ENCODE results near the gene FUT7.

The FUT7 gene

DNA sequence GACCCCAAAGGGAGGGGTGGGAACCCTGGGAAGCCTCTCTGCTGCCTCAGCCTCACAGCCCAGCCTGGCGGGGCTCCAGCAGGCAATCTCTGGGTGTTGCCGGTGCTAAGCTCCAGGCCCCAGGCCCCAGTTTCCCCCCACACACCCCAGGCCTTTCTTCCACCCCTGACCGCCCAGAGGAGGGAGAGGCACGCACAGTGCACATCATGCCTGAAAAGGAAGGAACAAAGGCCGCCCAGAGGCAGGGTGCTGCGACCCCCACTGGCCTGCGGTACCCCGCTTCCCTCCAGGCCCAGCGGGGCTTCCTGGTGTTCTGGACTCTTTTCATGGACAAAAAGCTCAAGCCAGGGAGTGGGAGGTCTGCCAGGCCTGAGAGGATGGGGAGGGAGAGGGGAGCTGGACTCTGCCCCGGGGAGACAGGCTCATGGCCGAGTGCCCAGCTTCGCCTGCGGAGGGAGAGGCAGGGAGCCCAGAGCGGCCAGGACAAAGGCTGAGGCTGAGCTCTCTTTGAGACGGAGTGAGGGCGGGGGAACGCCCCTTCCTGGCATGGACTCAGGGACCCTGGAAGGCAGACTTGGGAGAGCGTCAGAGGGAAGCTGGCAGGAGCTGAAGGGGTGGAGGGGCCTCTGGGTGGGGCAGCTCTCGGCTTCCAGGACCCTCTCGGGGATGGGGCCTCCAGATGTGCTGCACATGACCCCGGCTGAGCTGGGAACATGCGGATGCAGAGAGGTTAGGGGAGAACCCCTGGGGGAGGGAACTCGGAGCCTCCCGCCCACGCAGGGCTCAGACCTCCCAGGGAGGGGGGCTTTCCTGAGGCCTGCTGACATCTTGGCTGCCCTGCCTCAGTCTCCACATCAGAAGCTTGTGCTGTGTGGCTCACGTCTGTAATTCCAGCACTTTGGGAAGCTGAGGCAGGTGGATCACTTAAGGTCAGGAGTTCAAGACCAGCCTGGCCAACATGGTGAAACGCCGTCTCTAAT, 23.8 kb upstream of the FUT7 start:
- TF ChIP-seq, protein P1, sequence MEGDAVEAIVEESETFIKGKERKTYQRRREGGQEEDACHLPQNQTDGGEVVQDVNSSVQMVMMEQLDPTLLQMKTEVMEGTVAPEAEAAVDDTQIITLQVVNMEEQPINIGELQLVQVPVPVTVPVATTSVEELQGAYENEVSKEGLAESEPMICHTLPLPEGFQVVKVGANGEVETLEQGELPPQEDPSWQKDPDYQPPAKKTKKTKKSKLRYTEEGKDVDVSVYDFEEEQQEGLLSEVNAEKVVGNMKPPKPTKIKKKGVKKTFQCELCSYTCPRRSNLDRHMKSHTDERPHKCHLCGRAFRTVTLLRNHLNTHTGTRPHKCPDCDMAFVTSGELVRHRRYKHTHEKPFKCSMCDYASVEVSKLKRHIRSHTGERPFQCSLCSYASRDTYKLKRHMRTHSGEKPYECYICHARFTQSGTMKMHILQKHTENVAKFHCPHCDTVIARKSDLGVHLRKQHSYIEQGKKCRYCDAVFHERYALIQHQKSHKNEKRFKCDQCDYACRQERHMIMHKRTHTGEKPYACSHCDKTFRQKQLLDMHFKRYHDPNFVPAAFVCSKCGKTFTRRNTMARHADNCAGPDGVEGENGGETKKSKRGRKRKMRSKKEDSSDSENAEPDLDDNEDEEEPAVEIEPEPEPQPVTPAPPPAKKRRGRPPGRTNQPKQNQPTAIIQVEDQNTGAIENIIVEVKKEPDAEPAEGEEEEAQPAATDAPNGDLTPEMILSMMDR (IDR thresholded peaks at IDR 0.05) = no peak

DNA sequence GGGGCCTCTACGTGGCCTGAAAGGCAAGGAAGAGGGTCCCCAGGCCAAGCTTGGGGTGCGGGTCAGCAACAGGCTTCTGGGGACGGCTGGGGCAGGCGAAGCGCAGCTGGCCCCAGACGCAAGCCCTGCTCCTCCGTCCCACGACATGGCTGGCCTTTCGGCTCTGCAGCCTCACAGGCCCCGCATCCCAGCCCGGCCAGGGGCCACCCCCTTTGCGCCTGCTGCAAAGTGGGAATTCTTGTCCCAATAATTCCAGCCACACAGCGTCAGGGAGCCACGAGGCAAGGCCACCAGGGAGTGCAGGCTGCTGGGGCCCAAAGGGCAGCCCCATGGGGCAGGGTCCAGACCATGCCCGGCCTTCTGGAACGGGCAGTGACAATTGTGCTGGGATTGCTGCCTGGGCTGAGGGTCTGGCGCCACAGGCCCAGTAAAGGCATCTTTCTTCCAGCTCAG, 23.1 kb upstream of the FUT7 start:
- TF ChIP-seq, protein P1 (IDR thresholded peaks at IDR 0.05) = no peak

DNA sequence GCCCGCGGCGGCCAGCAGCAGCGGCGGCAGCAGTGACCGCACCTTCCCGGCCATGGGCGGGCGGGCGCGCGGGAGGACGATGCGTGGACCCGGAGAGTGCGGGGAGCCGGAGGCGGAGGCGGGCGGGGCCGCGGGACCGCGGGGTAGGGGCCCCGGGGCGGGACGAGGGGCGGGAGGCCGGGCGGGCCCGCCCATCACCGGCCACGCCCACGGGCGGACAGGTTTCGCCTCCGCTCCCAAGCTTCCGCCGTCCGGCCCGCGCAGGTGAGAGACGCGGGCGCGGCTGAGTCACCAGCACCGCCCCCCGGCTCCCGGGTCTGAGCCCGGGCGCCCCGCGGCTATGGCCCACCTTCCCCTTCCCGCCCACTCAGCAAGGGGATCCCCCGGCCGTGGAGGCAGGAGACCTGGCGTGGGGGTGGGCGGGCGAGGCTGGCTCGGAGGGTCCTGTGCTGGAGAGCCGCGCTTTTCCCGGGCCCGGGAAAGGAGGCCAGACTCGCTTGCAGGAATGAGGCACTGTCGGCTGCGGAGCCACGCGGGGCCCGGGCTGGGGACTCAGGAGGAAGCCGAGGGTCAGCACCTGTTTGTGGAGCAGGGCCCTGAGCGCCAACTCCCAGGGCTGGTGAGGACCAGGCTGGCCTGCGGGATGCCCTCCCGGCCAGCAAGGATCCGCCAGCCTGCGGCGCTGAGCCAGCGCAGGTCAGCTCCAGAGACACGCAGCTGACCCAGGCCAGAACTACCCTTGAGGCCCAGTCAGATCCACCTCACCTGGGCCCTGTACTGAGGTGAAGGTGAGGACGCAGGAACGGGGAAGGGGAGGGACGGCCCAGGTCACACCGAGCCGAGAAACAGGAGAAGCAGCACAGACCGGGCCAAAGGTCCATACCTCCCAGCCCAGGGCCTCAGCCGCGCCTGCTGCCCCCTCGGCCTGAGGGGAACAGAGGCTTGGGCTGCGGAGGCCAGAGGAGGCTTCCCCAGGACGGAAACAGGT, 22.4 kb upstream of the FUT7 start, which contains the start of gene ENTPD2:
TSS of gene ENTPD2 (minus strand) at position 118 of the 988 bp plus-strand sequence. CDS start at position 54, 64 bp downstream.
- TF ChIP-seq, protein P1 (IDR thresholded peaks at IDR 0.05) = no peak

DNA sequence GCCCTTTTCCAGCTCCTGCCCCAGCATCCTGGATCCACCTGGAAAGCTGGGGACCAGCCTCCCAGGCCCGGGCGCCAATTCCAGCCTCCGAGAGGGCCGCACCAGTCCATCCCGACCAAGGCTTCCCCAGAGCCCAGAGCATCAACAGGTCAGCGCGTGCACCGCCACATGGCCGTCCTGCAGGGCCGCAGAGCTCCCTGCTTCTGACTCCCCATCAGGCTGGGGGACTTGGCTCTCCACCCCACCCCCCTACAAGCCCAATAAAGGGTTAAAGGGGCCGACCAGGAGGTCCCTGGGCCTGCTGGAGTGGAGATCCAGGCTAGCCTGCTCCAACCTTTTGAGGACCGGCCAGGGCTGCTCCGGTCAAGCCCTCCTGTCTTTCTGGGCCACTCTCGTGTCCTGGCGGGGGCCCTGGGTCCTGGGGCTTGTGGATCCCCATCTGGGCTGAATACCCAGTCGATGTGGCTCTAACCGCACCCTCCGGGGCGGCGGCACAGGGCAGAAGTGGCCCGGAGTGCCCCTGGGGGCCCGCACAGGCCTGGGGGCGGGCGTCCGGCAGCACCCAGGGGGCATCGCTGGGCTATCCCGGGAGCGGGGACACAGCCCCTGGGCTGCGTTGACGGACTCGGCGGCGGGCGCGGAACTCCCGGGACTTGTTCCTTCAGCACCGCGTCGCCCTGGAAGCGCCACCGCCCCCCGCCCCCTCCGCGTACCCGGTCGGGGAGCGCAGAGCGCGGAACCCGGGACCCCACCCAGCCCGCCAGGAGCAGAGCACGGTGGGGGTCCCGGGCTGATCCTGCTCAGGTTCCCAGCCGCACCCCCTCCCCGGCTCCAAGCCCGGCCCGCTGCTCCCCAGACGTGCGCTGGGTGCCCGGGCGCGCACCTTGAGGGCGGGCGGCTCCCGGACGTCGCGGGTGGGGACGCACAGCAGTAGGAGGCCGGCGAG, 21.4 kb upstream of the FUT7 start:
- TF ChIP-seq, protein P1 (IDR thresholded peaks at IDR 0.05) = no peak

DNA sequence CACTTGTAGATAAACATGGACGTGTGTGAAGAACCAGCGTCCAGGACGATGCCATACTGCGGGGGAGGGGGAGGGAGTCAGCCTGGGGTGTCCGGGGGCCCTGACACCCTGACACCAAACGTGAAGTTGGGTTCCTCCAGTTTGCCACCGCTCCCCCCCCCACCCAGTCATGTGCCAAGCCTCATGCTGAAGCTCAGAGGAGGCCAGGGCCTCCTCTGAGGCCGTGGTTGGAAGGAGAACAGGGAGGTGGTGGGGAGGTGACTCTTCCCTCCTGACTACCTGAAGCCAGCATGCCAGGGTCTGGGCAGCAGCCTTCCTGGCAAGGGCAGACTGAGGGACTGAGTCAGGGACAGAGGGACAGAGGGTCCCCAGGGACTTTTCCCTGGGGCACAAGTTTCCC, 20.4 kb upstream of the FUT7 start:
- TF ChIP-seq, protein P1 (IDR thresholded peaks at IDR 0.05) = no peak

DNA sequence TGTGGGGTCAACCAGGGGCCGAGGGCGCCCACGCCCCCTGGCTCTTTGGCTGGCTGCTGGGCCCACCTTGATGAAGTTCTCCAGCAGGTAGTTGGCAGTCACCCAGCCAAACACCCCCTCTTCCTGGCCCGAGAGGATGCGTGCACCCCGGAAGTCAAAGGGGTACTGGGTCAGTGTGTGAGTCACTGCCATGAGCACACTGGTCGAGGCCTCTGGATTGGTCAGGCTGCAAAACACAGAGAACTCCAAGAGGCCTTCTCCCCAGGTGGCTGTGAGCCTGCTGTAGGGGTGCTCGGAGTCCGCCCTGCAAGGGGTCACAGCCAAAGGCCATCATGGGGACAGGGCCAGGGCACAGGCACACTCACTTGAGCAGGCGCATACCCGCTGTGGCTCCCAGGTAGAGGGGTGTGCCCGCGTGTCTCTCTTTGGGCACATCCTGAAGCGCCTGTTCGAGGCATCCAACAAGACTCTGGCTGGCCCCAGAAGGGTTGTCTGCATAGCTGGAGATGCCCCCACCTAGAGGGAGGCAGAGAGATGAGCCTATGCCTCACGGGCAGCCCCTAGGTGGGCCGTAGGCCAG, 19.3 kb upstream of the FUT7 start:
- TF ChIP-seq, protein P1 (IDR thresholded peaks at IDR 0.05) = no peak

All from LNCAP (cell line).